ENCODE results near the gene SESTD1. TPM values are rescaled to one million over a fixed set of nuclear protein-coding genes. Genes with fewer than 3 reads are reported as not detected.
A peak's percentile ranks its signal among the peaks of the same experiment; 100 is the strongest.

Gene SESTD1
- total and polyA plus RNA-seq, 2 of the 13 experiments (the other 11 are each of a cell fraction or from before 2014, with no cell fraction given) = 74.4 to 101 TPM

DNA sequence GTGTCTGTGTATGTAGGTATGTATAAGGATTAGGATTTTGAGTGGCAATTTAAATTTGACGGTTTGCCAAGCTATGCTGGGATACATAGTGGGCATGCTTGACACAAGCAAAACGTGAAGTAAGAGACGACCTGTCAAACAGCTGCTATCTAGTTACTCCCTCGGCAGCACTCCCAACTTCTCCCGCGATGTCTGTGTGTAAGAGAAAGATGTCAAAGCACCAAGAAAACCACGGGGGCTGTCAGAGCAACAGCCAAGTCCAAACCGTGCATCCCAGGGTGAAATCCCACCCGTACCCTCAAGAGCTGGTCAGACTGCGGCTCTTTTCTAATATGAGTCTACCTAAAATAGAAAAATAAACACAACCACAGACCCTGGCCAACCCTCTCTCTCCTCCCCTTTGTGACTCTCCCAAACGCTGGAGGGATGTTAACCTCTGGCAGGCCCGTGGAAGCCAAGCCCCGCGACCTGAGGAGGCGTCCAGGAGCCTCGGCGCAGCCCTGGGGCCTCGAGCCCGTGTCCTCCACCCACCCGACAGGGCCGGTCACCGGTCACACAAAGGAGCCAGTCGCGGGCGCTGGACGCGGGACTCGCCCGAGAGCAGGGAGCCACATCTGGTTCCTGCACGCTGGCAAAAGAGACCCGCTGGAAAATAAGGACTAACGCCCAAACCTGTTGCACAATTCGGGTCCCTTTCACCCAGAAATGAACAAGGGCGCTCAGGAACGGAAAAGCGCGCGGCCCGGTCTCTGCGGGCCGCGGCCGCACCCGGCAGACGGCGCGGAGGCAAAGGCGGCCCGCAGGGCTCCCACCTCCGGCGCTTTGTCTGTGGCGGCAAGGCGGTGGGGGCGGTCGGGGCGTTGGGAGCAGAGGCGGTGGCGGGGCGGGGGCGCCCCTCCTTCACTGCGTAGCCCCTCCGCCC lies 925 bp downstream of the SESTD1 start (continued):
- no peak for TF ChIP-seq DNMT1 (CRISPR knock-in tag; IDR thresholded peaks at IDR 0.05)
- TF ChIP-seq CEBPB (IDR thresholded peaks at IDR 0.05; ENCODE audit: borderline replicate concordance, low read depth, low read length) = peak; percentile 74
- TF ChIP-seq, protein P1, sequence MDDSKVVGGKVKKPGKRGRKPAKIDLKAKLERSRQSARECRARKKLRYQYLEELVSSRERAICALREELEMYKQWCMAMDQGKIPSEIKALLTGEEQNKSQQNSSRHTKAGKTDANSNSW (CRISPR knock-in tag; IDR thresholded peaks at IDR 0.05; ENCODE audit: borderline replicate concordance) = peak; percentile 63; the same call in 1 of the 2 replicates
- peak; percentile 79 for TF ChIP-seq U2AF1 (optimal IDR thresholded peaks at IDR 0.05; ENCODE audit: low read depth, low read length)
- no peak for TF ChIP-seq MLLT10 (CRISPR knock-in tag; IDR thresholded peaks at IDR 0.05)
- TF ChIP-seq, protein P2, sequence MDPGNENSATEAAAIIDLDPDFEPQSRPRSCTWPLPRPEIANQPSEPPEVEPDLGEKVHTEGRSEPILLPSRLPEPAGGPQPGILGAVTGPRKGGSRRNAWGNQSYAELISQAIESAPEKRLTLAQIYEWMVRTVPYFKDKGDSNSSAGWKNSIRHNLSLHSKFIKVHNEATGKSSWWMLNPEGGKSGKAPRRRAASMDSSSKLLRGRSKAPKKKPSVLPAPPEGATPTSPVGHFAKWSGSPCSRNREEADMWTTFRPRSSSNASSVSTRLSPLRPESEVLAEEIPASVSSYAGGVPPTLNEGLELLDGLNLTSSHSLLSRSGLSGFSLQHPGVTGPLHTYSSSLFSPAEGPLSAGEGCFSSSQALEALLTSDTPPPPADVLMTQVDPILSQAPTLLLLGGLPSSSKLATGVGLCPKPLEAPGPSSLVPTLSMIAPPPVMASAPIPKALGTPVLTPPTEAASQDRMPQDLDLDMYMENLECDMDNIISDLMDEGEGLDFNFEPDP (CRISPR knock-in tag; conservative IDR thresholded peaks at IDR 0.05) = no peak
- 0 out of 2 replicates have a peak, but pooled peaks have one; percentile 7 for TF ChIP-seq PHF20 (CRISPR knock-in tag; IDR thresholded peaks at IDR 0.05)
- no peak; the same call in 1 of the 2 replicates for TF ChIP-seq KLF15 (CRISPR knock-in tag; IDR thresholded peaks at IDR 0.05; ENCODE audit: borderline replicate concordance)
- TF ChIP-seq, protein P3, sequence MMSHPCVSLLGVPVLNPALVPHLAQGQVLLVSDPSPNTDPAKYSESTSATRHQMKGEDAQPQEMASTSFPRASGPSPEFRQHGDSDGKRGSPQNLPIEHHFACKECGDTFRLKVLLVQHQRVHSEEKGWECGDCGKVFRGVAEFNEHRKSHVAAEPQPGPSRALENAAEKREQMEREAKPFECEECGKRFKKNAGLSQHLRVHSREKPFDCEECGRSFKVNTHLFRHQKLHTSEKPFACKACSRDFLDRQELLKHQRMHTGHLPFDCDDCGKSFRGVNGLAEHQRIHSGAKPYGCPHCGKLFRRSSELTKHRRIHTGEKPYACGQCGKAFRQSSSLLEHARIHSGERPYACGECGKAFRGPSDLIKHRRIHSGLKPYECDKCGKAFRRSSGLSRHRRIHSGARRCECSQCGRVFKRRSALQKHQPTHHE (CRISPR knock-in tag; IDR thresholded peaks at IDR 0.05; ENCODE audit: borderline replicate concordance) = 0 out of 2 replicates have a peak, but pooled peaks have one; percentile 67
- TF ChIP-seq, protein P4, sequence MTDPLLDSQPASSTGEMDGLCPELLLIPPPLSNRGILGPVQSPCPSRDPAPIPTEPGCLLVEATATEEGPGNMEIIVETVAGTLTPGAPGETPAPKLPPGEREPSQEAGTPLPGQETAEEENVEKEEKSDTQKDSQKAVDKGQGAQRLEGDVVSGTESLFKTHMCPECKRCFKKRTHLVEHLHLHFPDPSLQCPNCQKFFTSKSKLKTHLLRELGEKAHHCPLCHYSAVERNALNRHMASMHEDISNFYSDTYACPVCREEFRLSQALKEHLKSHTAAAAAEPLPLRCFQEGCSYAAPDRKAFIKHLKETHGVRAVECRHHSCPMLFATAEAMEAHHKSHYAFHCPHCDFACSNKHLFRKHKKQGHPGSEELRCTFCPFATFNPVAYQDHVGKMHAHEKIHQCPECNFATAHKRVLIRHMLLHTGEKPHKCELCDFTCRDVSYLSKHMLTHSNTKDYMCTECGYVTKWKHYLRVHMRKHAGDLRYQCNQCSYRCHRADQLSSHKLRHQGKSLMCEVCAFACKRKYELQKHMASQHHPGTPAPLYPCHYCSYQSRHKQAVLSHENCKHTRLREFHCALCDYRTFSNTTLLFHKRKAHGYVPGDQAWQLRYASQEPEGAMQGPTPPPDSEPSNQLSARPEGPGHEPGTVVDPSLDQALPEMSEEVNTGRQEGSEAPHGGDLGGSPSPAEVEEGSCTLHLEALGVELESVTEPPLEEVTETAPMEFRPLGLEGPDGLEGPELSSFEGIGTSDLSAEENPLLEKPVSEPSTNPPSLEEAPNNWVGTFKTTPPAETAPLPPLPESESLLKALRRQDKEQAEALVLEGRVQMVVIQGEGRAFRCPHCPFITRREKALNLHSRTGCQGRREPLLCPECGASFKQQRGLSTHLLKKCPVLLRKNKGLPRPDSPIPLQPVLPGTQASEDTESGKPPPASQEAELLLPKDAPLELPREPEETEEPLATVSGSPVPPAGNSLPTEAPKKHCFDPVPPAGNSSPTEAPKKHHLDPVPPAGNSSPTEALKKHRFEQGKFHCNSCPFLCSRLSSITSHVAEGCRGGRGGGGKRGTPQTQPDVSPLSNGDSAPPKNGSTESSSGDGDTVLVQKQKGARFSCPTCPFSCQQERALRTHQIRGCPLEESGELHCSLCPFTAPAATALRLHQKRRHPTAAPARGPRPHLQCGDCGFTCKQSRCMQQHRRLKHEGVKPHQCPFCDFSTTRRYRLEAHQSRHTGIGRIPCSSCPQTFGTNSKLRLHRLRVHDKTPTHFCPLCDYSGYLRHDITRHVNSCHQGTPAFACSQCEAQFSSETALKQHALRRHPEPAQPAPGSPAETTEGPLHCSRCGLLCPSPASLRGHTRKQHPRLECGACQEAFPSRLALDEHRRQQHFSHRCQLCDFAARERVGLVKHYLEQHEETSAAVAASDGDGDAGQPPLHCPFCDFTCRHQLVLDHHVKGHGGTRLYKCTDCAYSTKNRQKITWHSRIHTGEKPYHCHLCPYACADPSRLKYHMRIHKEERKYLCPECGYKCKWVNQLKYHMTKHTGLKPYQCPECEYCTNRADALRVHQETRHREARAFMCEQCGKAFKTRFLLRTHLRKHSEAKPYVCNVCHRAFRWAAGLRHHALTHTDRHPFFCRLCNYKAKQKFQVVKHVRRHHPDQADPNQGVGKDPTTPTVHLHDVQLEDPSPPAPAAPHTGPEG (CRISPR knock-in tag; IDR thresholded peaks at IDR 0.05) = peak; percentile 70; the same call in 1 of the 2 replicates

Measured in HepG2 (cell line).